Naive thymus-derived CD4-positive, alpha-beta T cell (primary cell): ENCODE measurements around the gene MLYCD. TPM values are rescaled to one million over a fixed set of nuclear protein-coding genes. Genes with fewer than 3 reads are reported as not detected.
A peak's percentile ranks its signal among the peaks of the same experiment; 100 is the strongest.

Experiments
- ATAC-seq: fragments of 150-1000 bp; cut with Tn5 transposase; 2 replicates; pipeline ENCODE4 v1.10.0; 2021; ENCODE audit warnings: mild to moderate bottlenecking, moderate library complexity
- CTCF ChIA-PET: fragments of 350-600 bp; sonication (Branson Sonifier 250); formaldehyde crosslinking; loops from one replicate; lab custom pipeline; 2021; ENCODE audit warnings: antibody characterized with exemption; lab: Charles Lee
- POLR2A ChIA-PET: fragments of 350-600 bp; sonication (Branson Sonifier 250); formaldehyde crosslinking; loops from one replicate; lab custom pipeline; 2021; ENCODE audit warnings: antibody characterized with exemption, inconsistent platforms; lab: Charles Lee
- DNase-seq, 9 donors: peaks; one replicate each; pipeline versions ENCODE4 v3.0.0 to v3.0.0-alpha.2; 2020 to 2022; ENCODE audit warnings: mixed read lengths in 1 of 9
- H3K27ac ChIP-seq: one replicate; pipeline ENCODE4 v1.7.0; 2013; ENCODE audit warnings: mild to moderate bottlenecking, low read depth, low read length, moderate library complexity
- H3K27me3 ChIP-seq, 2 donors: one replicate each; pipeline ENCODE4 v1.7.0; 2013; ENCODE audit warnings: low read length in 2 of 2, mild to moderate bottlenecking in 2 of 2, moderate library complexity in 2 of 2; ENCODE audit not compliant: control insufficient read depth in 2 of 2, insufficient read depth in 2 of 2
- H3K36me3 ChIP-seq, 3 experiments: 1 replicate in 2 of 3; 2 replicates in 1 of 3; pipeline ENCODE4 v1.7.0; 2013; ENCODE audit warnings: low read length in 3 of 3, mild to moderate bottlenecking in 3 of 3, moderate library complexity in 1 of 3; ENCODE audit not compliant: insufficient read depth in 3 of 3, control insufficient read depth in 2 of 3
- H3K4me1 ChIP-seq, 2 donors: one replicate each; pipeline ENCODE4 v1.7.0; 2013; ENCODE audit warnings: low read length in 2 of 2, mild to moderate bottlenecking in 2 of 2, moderate library complexity in 1 of 2; ENCODE audit not compliant: control insufficient read depth in 2 of 2, insufficient read depth in 2 of 2
- H3K4me3 ChIP-seq: 2 replicates; pipeline ENCODE4 v1.7.0; 2013; ENCODE audit warnings: mild to moderate bottlenecking, low read length
- H3K9me3 ChIP-seq, 3 experiments: 1 replicate in 2 of 3; 2 replicates in 1 of 3; pipeline ENCODE4 v1.7.0; 2013; ENCODE audit warnings: low read length in 3 of 3; ENCODE audit not compliant: control insufficient read depth in 2 of 3
- H3K27ac Mint-ChIP-seq, 9 donors: one replicate each; pipeline ENCODE4 v1.8.0; 2020 to 2022; ENCODE audit warnings: mixed read lengths in 9 of 9, mild to moderate bottlenecking in 8 of 9, moderate library complexity in 5 of 9, inconsistent platforms in 2 of 9
- H3K27me3 Mint-ChIP-seq, 5 donors: one replicate each; pipeline ENCODE4 v1.8.0; 2021 to 2022; ENCODE audit warnings: mixed read lengths in 5 of 5, mild to moderate bottlenecking in 1 of 5
- H3K36me3 Mint-ChIP-seq, 5 donors: one replicate each; pipeline ENCODE4 v1.8.0; 2020 to 2022; ENCODE audit warnings: mixed read lengths in 5 of 5, mild to moderate bottlenecking in 3 of 5, inconsistent platforms in 1 of 5
- H3K4me1 Mint-ChIP-seq, 7 donors: one replicate each; pipeline ENCODE4 v1.8.0; 2020 to 2022; ENCODE audit warnings: mixed read lengths in 7 of 7, mild to moderate bottlenecking in 3 of 7, inconsistent platforms in 1 of 7
- H3K4me3 Mint-ChIP-seq, 10 donors: one replicate each; pipeline ENCODE4 v1.8.0; 2020 to 2022; ENCODE audit warnings: mild to moderate bottlenecking in 10 of 10, mixed read lengths in 10 of 10, moderate library complexity in 6 of 10, inconsistent platforms in 2 of 10
- H3K9me3 Mint-ChIP-seq, 11 donors: one replicate each; pipeline ENCODE4 v1.8.0; 2020 to 2022; ENCODE audit warnings: mixed read lengths in 11 of 11, mild to moderate bottlenecking in 4 of 11, inconsistent platforms in 1 of 11, moderate library complexity in 1 of 11
- intact Hi-C, 2 donors: fragments of 100-400 bp; cut with micrococcal nuclease; formaldehyde crosslinking; loops; one replicate each; pipeline ENCODE4 v1.15.1; 2023
- polyA plus RNA-seq, 2 donors: library from polyadenylated mRNA; unstranded; fragments of 300-500 nt; fragmentation: Illumina TruSeq; gene quantifications; one replicate each; pipeline ENCODE4 v1.2.3, GENCODE V29; 2021
- total RNA-seq, 6 experiments: library from RNA in 5 of 6; stranded (reverse) in 5 of 6; gene quantifications; 1 replicate in 5 of 6; 2 replicates in 1 of 6; pipeline ENCODE4 v1.2.3 and lab custom pipeline; 2021 to 2026

MLYCD gene
- total and polyA plus RNA-seq, 7 experiments from 2014 or later: 1.8 to 11.4 (median 6.7) TPM

- H3K36me3 ChIP-seq: no peaks in the 10 kb centered on the region
- H3K4me3 ChIP-seq: no peak overlapping the region
- Mint-ChIP-seq H3K9me3 (no peaks in the 10 kb centered on the region), H3K27me3 (peaks cover 11 to 34% (median 18%) of the 10 kb centered on the region in 5 donors), H3K27ac (no peak overlapping the region), H3K4me1 (peaks cover 0 to 6% (median 4%) of the 10 kb centered on the region in 7 donors), H3K4me3 (peak overlapping the region in 3 of 10 donors; percentile 12 to 67 (median 59)), H3K36me3 (no peaks in the 10 kb centered on the region)
- DNase-seq: no peak
- no peak overlapping the region for H3K27ac ChIP-seq
- ChIA-PET POLR2A (no interaction called here), CTCF (no interaction called here)
- no peaks in the 10 kb centered on the region for H3K4me1 ChIP-seq
- intact Hi-C loops: no loop called here
- ATAC-seq: no peak
- no peaks in the 10 kb centered on the region for H3K27me3 ChIP-seq
- H3K9me3 ChIP-seq: no peaks in the 10 kb centered on the region
Measured at GRCh38 chr16:83969771-83970429, 71.0 kb downstream of the MLYCD start.

GRCh38 chr16:83970430-83970815, 71.5 kb downstream of the MLYCD start:
- Mint-ChIP-seq H3K27me3 (peaks cover 11 to 34% (median 18%) of the 10 kb centered on the region in 5 donors), H3K4me3 (no peak overlapping the region), H3K27ac (no peak overlapping the region), H3K4me1 (peaks cover 0 to 6% (median 4%) of the 10 kb centered on the region in 7 donors), H3K9me3 (no peaks in the 10 kb centered on the region), H3K36me3 (no peaks in the 10 kb centered on the region)
- H3K9me3 ChIP-seq: no peaks in the 10 kb centered on the region
- intact Hi-C loops: no loop called here
- H3K4me3 ChIP-seq: no peak overlapping the region
- no peaks in the 10 kb centered on the region for H3K4me1 ChIP-seq
- no peak overlapping the region for H3K27ac ChIP-seq
- ChIA-PET CTCF (no interaction called here), POLR2A (no interaction called here)
- no peaks in the 10 kb centered on the region for H3K36me3 ChIP-seq
- DNase-seq (no peak), ATAC-seq (no peak)
- no peaks in the 10 kb centered on the region for H3K27me3 ChIP-seq

- intact Hi-C loops: no loop called here
- Histone ChIP-seq H3K27me3 (no peaks in the 10 kb centered on the region), H3K4me3 (no peak overlapping the region), H3K9me3 (no peaks in the 10 kb centered on the region), H3K27ac (no peak overlapping the region), H3K36me3 (no peaks in the 10 kb centered on the region), H3K4me1 (no peaks in the 10 kb centered on the region)
- H3K9me3 Mint-ChIP-seq: no peaks in the 10 kb centered on the region
- POLR2A ChIA-PET: no interaction called here
- DNase-seq (no peak), ATAC-seq (no peak)
- CTCF ChIA-PET: no interaction called here
- peaks cover 11 to 34% (median 20%) of the 10 kb centered on the region in 5 donors for H3K27me3 Mint-ChIP-seq
- H3K4me3 Mint-ChIP-seq: no peak overlapping the region
- H3K4me1 Mint-ChIP-seq: peaks cover 0 to 6% (median 4%) of the 10 kb centered on the region in 7 donors
- H3K27ac Mint-ChIP-seq: no peak overlapping the region
- no peaks in the 10 kb centered on the region for H3K36me3 Mint-ChIP-seq
Measured at GRCh38 chr16:83971165-83972130, 72.5 kb downstream of the MLYCD start.

- Mint-ChIP-seq H3K27me3 (peaks cover 11 to 34% (median 24%) of the 10 kb centered on the region in 5 donors), H3K27ac (no peak overlapping the region), H3K9me3 (no peaks in the 10 kb centered on the region), H3K4me3 (no peak overlapping the region), H3K4me1 (peaks cover 0 to 6% (median 4%) of the 10 kb centered on the region in 7 donors), H3K36me3 (no peaks in the 10 kb centered on the region)
- Histone ChIP-seq H3K36me3 (no peaks in the 10 kb centered on the region), H3K9me3 (peaks cover 0 to 2% (median 0%) of the 10 kb centered on the region in 3 experiments), H3K4me3 (no peak overlapping the region), H3K4me1 (no peaks in the 10 kb centered on the region), H3K27me3 (no peaks in the 10 kb centered on the region), H3K27ac (no peak overlapping the region)
- DNase-seq (no peak), ATAC-seq (no peak)
- ChIA-PET POLR2A (no interaction called here), CTCF (no interaction called here)
- intact Hi-C loops: no loop called here
Measured at GRCh38 chr16:83972256-83973008, 73.5 kb downstream of the MLYCD start.

DNA sequence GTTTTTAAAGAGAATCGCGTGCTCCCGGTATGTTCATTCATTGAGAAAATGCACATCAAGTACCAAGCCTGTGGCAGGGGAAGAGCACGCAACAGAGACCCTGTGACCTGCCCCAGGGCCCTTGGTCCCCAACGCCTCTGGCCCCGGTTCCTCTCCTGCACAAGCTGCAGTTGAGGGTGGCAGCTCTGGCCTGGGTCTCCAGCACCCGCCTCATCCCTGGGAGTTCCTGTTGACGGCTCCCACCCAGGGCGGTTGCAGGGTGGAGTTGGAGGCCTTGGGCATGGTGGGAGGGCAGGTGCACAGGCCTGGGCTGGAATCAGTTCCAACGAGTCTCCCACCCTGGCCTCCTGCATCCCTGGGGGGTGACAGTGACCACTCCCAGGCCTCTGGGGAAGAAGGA, 74.2 kb downstream of the MLYCD start:
- ChIA-PET CTCF (no interaction called here), POLR2A (no interaction called here)
- H3K36me3 ChIP-seq: no peaks in the 10 kb centered on the region
- Mint-ChIP-seq H3K27ac (no peak overlapping the region), H3K9me3 (peaks cover 0 to 4% (median 2%) of the 10 kb centered on the region in 11 donors), H3K36me3 (no peaks in the 10 kb centered on the region), H3K4me1 (peaks cover 0 to 3% (median 0%) of the 10 kb centered on the region in 7 donors), H3K4me3 (no peak overlapping the region), H3K27me3 (peaks cover 6 to 34% (median 19%) of the 10 kb centered on the region in 5 donors)
- no peak for DNase-seq
- H3K4me3 ChIP-seq: no peak overlapping the region
- no peaks in the 10 kb centered on the region for H3K27me3 ChIP-seq
- intact Hi-C loops: no loop called here
- no peaks in the 10 kb centered on the region for H3K4me1 ChIP-seq
- H3K27ac ChIP-seq: no peak overlapping the region
- ATAC-seq: no peak
- peaks cover 0 to 8% (median 0%) of the 10 kb centered on the region in 3 experiments for H3K9me3 ChIP-seq

DNA sequence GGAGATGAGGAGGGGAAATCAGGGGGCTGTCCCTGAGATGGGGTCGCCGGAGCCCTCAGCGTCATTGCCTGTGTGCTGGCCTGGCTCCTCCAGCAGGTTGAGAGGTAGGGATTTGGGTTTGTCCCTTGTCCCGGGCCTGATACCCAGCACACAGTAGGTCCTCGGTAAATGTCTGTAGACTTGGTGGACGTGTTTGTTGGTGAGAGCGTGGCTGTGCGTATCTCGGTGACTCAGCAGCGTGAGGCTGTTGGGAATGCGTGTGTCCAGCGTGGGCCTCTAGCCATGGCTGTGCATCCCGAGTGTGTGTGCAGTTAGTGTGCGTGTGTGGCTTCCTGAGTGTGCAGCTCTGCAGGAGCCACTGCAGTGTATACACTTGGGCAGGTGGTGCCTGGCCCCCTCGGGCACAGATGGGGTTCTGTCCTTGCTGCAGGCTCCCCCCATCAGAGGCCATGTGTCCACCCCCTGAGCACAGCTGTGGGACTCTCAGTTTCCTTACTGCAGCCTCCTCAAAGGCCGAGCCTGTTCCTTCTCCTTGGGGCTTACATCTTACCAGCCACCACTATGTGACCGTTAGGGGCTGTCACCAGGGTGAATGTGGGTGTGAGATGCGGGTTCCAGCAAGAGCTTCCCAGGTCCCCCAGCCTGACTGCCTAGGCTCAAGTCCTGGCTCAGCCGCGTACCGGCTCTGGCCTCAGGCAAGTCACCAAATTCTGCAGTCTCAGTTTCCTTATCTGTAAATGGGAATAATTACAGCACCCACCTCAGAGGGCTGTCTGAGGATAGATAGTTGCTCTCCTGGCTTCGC, 74.9 kb downstream of the MLYCD start:
- Histone ChIP-seq H3K27ac (no peak overlapping the region), H3K27me3 (no peaks in the 10 kb centered on the region), H3K4me3 (no peak overlapping the region), H3K9me3 (peaks cover 0 to 13% (median 0%) of the 10 kb centered on the region in 3 experiments), H3K4me1 (no peaks in the 10 kb centered on the region), H3K36me3 (no peaks in the 10 kb centered on the region)
- Mint-ChIP-seq H3K27ac (no peak overlapping the region), H3K27me3 (peaks cover 6 to 34% (median 19%) of the 10 kb centered on the region in 5 donors), H3K4me3 (no peak overlapping the region), H3K4me1 (peaks cover 0 to 3% (median 0%) of the 10 kb centered on the region in 7 donors), H3K9me3 (peaks cover 0 to 11% (median 5%) of the 10 kb centered on the region in 11 donors), H3K36me3 (no peaks in the 10 kb centered on the region)
- DNase-seq (no peak), ATAC-seq (no peak)
- ChIA-PET CTCF (no interaction called here), POLR2A (no interaction called here)
- intact Hi-C loops: no loop called here
